HG03469 (cell line): ENCODE data around the gene LUC7L.
"Not testable (repeated sequence)": the region's sequence is repeated elsewhere in the genome, so short reads cannot be mapped to it uniquely, and the experiment has no call there.

Experiments
- ATAC-seq: cut with Tn5 transposase; IDR thresholded peaks from one replicate; pipeline ENCODE4 v1.9.1; 2021; ENCODE audit warnings: mild to moderate bottlenecking, moderate library complexity, moderate number of reproducible peaks; ENCODE audit not compliant: unreplicated experiment

The LUC7L gene

GRCh38 chr16:167122-167690, 62.0 kb downstream of the LUC7L start:
- no peak for ATAC-seq

- no peak for ATAC-seq
Measured at GRCh38 chr16:166375-167121, 62.7 kb downstream of the LUC7L start.

- ATAC-seq = no peak
Measured at GRCh38 chr16:165539-166374, 63.5 kb downstream of the LUC7L start, which contains the start of gene HBM. Gene HBM (plus strand): TSS chr16:165978. CDS start chr16:165998, 20 bp downstream.

- no peak for ATAC-seq
Measured at GRCh38 chr16:164827-165538, 64.3 kb downstream of the LUC7L start.

- not testable (repeated sequence) for ATAC-seq
Measured at GRCh38 chr16:164134-164823, 65.0 kb downstream of the LUC7L start.

- ATAC-seq = not testable (repeated sequence)
Measured at GRCh38 chr16:163696-164095, 65.6 kb downstream of the LUC7L start.

- ATAC-seq = not testable (repeated sequence)
Measured at GRCh38 chr16:163139-163538, 66.1 kb downstream of the LUC7L start.

- no peak for ATAC-seq
Measured at GRCh38 chr16:162271-162991, 66.8 kb downstream of the LUC7L start.

GRCh38 chr16:160691-161190, 68.5 kb downstream of the LUC7L start:
- no peak for ATAC-seq

- not testable (repeated sequence) for ATAC-seq
Measured at GRCh38 chr16:160242-160641, 69.0 kb downstream of the LUC7L start.

- ATAC-seq = no peak
Measured at GRCh38 chr16:159136-159849, 70.0 kb downstream of the LUC7L start.

GRCh38 chr16:155031-155398, 74.2 kb downstream of the LUC7L start:
- no peak for ATAC-seq

- ATAC-seq = no peak
Measured at GRCh38 chr16:154217-155030, 74.8 kb downstream of the LUC7L start.

GRCh38 chr16:153550-154216, 75.6 kb downstream of the LUC7L start:
- not testable (repeated sequence) for ATAC-seq

GRCh38 chr16:153129-153521, 76.1 kb downstream of the LUC7L start:
- ATAC-seq = not testable (repeated sequence)

- no peak for ATAC-seq
Measured at GRCh38 chr16:152141-153128, 76.8 kb downstream of the LUC7L start, which contains the start of gene HBZ. Gene HBZ (plus strand): TSS chr16:152644. CDS start chr16:152910, 266 bp downstream.
